Stimulated activated CD8-positive, alpha-beta memory T cell treated with anti-CD3 and anti-CD28 coated beads, Interleukin-15, amount 100 ng/mL, for 1 hour (primary cell): ENCODE data around the gene ARL14EP.

ENCODE experiments used
- DNase-seq: peaks from one replicate; pipeline ENCODE4 v3.0.0-alpha.2; 2020; ENCODE audit warnings: low read depth

The ARL14EP gene

DNA sequence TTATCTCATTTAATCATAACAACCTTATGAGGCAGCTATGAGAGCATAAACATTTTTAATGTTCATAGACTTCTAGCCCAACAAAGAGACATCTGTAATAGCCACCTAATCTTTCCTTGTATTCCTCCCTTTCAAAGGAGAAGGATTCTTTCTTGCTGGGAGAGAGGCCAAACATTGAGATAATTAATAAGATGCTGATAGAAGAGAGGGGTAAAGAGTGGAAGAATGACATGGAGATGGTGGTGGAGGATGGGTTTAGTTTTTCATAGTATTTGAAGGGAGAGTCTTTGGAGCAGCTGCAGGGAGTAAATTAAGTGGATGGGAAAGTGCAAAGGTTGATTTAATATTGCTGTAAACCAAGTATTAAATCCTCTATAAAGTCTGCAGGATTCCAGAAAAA, 57.9 kb downstream of the ARL14EP start:
- no peak for DNase-seq

DNA sequence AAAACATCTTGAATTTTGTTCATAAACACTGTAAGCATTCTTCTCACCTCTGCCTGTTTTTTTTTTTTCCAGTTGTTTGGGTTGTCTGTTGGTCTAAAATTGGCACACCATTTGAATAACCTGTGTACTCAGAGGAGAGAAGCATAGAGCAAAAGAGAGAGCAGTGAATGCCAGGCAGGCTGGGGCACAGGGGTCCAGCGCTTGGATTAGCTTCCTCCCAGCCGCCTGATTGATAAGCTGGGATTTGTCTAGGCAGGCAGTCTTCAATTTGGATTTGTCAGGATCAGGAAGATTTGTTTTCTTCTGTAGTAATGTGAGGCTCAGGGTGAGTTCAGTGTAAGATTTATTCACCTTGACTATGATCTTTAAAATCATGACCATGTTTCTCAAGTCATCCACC, 59.0 kb downstream of the ARL14EP start:
- DNase-seq, result no peak
